ENCODE results near the gene OPN3.

The OPN3 gene

DNA sequence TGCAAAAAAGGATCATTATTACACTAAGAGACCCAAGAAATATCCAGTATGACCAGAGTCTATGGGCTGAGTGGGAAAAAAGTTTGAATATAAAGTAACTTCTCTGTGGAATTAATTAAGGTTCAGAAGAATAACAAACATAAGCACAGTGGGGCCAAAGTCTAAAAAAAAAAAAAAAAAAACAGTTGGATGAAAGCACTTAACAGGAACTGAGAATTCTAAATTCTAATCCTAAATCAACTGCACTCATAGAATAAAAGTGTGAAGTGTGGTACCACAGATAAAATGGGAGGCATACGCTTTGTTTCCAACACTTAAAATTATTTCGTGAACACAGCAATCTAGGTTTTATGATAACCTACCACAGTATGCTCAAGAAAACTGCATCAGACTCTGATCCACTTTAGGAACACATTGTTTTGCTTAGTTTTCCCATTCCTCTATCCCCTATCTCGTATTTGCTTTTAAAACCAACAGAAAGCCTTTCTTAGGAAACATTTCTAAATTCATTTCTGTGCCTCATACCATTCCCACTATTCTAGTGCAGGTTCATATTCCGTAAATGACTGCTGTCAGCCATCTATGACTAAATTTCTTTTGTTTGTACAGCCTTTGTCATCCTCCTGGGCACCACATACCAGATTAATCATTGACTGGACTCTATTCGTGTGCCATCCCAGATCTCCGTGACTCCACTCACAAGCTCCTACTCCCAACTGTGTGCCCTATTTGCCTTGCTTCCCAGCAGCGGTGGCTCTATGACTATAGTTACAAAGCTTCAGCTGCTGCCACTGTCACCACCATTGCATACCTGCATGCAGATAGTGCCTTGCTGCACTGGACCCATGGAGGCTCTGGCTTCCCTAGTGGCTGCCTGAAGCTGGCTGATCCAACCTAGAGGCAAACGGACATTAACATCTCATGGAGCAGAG, 24.9 kb downstream of the OPN3 start:
- no peak for DNase-seq

DNA sequence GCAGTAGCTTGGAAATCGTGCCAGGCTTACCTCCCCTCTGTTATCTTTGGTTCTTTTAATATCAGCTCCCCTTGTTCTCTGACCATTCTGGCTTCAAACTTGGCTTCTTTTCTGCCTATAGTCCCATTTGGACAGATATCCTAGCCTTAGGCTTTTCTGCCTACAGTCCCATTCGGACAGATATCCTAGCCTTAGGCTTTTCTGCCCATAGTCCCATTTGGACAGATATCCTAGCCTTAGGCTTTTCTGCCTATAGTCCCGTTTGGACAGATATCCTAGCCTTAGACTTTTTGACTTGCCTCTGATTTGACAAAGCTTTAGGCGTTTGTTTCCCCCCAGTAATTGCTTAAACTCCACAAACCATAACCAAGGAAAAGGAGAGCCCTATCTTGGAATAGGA, 25.6 kb downstream of the OPN3 start:
- no peak for DNase-seq

DNA sequence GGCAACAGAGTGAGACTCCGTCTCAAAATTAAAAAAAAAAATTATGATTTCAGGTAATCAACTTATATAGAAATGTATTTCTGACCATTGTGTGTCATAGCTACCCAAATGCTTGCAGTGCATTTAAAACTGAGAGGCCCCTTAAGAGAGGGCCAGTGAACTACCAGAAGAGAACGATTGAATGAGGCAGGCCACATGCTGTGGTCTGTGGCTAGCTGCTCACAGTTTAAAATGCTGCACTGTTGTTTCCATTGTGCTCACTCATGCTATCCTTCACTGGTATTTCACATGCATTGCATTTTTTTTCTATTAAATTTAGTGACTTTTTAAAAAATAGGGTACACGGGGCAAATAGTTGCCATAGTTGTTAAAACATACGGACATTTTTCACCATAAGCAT, 26.0 kb downstream of the OPN3 start:
- no peak for DNase-seq

DNA sequence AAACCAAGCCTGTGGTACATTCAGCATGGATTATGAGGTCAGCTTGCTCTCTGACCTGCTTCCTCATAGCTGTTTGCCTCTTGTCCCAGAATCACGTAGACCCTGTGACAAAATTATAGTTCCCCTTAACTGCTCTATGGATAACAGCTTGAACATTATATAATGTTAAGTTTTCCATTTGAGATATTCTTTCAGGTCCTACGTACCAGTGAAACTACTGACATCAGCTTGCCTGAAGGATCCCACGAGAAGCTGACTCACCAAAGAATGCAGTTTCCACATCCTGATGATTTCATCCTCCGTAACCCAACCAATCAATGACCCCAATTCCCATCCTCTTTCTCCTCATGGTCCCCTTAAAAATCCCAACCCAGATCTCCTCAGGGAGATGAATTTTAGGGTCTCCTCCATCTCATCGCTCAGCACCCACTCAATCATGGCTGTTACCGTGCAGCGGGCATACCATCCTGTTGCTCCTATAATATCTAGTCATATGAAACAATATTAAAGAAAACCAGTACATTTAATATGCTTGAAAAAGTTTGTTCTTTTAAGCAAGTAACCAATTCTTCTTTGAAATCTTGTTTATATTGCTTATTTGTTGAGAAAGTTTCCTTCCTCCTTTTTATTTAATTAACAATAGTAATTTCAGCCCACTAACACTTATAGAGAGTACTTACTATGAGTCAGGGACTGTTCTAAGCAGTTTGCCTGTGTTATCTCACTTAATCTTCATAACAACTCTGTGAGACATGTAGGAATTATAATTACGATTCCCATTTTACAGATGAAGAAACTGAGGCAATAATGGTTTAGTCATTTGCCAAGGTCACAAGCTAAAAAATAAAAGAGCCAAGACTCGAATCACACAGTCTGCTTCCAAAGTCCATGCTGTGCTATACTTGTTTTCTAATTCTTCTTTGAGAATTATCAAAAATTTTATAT, 27.4 kb downstream of the OPN3 start:
- no peak for DNase-seq

DNA sequence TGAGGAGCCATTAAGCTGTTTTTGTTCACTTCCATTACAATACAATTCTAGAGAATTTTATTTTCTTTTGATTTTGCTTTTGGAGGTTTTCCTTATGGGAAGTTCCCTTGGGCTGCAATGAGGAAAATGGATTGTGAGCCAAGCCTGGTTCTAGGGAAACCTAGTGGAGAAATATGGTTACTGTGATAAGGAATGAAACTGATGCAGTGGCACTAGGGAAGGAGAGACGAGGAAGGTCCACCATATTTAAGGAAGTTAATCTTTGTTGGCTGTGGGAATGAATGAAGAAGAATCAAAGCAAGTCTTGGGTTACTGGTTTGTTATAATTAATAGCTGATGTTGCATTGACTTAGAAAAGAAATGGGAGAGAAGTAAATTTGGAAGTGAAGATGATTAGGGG, 28.4 kb downstream of the OPN3 start:
- DNase-seq, result no peak

DNA sequence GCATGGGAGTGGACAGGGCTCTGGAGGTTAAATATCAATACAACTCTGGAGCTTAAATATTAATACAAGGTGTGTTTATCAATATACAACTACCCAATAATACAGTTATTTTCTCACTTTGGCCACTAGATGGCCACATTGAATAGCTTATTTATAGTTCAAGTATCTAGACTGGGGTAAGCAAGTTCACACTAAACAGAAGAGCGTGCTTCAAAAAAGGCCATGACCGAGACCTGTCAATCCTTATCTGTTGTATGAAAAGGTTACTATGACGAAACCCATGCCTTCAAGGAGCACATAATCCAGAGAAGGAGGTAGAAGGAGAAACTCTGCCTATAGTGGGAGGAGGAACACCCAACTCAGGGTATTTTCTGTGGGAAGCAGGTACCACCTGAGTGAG, 29.1 kb downstream of the OPN3 start:
- no peak for DNase-seq

DNA sequence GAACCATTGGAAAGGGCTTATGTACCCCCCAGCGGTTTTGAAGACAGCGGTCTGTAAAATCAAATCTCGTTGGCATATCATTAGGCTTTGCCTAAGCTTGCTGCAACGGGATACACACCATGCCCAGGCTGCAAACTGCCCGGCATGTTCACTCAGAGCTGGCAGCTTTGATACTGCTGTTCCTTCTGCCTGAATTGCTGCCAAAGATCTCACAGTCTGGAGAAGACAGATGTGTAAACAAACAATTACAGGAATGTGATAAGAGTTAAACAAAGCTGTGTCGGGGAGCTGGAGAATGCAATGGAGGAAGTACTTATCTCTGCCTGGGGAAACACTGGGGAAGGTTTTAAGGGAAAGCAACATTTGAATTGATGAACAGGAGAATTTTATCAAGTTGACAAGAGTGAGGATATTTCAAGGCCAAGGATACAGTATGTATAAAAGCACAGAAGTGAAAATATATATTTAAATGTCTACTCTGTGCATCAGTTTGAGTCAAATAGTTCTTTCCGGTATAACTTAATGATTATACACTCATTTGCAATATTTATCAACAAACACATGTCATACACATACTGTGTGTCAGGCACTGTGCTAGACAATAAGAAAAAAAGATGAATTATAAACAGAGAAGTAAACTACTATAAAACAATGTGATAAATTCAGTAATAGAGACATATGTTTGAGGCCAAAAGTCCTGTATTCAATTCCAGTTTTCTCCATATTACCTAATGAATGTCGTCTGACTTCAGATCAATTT, 29.9 kb downstream of the OPN3 start:
- DNase-seq, result no peak

DNA sequence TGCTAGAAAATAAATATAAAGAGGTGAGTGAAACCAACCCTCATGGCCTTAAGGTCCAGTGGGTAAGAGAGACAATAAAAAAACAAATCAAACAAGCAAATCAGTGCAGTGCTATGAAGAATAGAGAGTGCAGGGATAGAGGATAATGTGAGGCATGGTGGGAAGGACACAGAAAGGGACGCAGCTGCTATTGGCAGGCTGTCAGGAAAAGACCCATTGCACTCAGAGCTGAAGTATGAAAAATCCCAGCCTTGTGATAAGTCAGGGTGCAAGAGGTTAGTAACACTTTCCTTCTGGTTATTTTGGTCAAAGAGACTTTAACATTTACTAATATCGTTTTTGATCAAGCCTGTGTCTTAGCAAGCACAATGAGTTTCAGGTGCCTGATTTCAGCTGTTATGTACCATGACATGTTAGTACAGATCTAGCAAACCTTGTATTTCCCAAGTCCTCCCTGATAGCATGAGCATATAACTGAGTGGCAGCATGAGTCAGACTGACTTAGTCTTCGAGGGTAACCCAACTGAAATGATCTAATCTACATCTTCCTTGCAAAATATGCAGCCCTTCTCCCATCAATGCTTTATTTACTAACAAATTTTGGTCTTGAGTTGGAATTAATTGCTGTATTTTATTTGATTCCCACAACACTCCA, 31.7 kb downstream of the OPN3 start:
- no peak for DNase-seq

DNA sequence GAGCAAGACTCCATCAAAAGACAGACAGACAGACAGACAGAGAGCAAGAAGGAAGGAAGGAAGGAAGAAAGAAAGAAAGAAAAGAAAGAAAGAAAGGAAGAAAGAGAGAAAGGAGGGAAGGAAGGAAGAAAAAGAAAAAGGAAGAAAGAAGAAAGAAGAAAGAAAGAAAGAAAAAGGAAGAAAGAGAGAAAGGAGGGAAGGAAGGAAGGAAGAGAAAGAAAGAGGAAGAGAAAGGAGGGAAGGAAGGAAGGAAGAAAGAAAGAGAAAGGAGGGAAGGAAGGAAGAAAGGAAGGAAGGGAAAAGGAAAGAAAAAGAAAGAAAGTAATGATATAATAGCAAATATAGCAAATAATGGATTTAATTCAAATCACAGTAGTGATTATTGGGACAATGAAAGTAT, 32.7 kb downstream of the OPN3 start:
- DNase-seq, result no peak

DNA sequence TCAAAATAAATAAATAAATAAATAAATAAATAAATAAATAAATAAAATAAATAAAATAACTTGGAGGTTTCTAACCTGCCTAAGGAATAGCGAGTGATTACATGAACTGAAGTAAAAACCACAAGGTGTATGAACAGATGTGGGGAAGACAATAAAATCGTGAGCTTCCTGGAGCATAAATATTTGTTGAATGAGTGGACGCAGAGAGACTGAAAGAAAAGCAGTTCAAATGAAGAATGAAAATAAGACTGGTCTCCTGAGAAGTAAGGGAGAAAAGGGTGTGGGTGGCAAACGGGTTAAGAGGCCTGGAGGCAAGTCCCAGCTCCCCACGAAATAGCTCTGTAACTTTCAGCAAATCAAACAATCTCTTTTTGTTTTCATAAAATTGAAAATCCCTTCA, 33.6 kb downstream of the OPN3 start:
- no peak for DNase-seq

DNA sequence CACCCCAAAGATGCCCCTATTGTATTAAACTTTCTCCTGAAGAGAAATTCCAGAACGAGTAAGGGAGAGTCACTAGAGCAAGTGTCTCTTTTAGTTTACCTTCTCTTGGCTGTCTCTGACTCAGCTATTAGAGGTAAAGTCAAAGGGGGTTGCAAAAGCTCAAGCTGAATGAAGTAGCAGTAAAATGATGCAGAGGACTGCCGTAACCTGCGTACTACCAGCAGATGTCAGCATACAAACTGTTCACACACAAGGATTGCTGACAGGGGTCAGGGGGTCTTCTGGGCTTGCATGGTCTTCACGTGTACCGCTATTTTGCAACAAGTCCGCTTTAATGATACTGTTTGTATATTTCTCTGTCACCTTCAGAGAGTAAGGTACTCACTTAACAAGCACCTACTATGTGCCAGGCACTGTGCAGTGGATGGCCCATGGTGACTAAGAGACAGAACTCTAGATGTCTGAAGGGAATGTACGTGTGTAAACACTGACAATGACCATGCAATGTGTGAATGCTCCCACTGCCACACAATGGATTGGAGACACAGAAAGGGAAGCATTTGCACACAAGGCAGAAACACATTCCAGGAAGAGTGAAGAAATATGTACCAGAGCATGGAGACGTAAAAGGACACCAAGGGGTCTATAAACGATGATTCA, 34.9 kb downstream of the OPN3 start:
- no peak for DNase-seq

DNA sequence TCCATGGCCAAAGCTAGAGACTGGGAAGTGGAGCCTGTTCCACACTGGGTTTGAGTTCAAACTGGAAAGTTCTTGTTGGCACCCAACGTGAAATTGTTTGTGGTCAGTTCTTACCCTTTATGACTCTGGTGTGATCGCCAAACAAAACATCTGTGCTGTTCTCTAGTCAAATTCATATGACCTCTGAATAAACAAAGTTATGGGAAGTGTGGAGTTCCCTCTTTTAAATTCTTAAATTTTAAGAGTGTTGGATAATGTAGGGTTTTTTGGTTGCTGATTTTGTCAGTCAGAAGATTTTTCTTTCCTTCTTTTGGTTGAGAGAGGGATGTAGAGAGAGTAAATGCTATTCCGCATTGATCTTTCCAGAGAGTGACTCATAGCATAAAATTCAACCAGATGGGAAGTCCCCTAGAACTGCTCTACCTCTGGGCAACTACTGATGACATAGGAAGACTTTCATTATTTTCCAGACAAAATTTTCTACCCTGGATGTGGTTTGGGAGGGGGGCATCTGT, 36.4 kb downstream of the OPN3 start:
- DNase-seq, result no peak

DNA sequence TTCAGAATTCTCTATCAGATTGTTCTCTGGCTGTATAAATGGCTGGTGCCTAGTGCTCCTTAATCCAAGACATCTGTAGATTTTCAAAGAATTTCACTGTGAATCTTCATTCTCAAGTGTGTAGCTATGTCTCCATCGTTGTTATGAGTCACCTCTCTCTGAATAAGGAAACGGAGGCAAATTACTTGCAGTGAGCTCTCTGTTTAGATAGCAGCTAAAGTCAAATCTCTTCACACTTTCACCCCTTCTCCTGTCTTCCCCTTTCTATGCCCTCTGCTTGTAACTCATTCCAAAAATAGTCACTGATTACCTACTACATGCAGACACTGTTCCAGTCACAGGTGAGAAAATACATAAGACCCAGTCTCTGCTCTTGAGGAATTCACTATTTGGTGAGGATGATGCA, 39.7 kb downstream of the OPN3 start:
- DNase-seq, result no peak

DNA sequence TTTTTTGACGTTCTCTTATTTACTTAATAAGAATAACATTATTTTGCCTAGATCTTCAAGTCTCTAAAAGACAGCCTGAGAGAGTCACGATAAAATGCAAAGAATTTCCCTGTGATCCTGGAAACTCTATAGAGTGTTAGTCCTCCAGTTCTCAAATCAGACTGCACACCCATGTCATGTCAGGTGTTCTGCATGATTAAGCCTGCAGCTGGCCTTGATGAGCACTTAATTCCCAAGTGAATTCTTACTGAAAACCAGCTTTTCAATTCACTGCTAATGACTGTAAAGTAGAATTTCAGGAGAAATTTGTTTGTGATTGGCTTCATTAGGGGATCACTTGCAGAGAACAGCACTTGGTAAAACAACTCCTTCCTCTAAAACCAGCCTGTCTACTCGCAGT, 41.9 kb downstream of the OPN3 start:
- no peak for DNase-seq

DNA sequence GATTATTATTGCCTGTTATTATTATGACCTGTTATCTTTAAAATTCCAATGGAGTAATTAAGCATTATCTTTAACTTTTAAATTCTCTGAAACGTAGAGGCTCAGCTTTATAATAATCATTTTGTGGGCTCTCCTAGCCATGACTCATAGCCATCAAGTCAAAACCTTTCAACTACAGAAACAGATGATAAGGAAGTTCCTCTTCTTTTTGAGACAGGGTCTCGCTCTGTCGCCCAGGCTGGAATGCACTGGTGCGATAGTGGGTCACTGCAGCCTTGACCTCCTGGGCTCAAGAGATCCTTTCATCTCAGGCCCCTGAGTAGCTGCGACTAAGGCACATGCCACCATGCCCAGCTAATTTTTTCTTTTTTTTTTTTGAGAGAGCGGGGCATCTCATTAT, 43.5 kb downstream of the OPN3 start:
- DNase-seq, result no peak

DNA sequence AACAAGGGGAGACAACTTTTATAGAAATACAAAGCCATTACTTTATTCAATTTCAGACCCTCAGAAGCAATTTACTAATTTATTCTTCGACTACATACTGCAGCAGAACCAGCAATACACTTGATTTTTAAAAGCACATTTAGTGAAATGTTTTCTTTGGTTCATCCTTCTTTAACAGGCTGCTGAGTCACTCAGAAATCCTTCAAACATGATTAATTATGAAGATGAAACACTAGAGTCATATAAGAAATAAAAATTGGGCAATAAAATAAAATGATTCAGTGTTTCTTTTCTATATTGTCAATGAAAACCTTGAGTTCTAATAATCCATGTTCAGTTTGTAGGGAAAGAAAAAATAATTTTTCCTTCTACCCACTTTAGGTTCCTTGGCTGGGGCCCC, 47.0 kb downstream of the OPN3 start:
- DNase-seq, result no peak

DNA sequence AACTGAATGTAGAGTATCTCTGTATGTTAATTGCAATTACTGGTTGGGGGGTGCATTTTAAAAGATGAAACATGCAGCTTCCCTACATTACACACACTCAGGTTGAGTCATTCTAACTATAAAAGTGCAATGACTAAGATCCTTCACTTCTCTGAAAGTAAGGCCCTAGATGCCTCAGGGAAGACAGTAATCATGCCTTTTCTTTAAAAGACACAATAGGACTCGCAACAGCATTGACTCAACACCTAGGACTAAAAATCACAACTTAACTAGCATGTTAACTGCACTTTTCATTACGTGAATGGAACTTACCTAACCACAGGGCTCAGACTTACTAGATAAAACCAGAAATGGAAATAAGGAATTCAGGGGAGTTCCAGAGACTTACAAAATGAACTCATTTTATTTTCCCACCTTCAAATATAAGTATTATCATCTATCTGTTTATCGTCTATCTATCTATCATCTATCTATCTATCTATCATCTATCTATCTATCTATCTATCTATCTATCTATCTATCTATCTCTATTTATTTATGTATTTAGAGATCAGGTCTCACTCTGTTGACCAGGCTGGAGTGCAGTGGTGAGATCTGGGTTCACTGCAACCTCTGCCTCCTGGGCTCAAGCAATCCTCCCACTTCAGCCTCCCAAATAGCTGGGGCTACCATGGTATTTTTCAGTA, 47.8 kb downstream of the OPN3 start:
- DNase-seq, result no peak

DNA sequence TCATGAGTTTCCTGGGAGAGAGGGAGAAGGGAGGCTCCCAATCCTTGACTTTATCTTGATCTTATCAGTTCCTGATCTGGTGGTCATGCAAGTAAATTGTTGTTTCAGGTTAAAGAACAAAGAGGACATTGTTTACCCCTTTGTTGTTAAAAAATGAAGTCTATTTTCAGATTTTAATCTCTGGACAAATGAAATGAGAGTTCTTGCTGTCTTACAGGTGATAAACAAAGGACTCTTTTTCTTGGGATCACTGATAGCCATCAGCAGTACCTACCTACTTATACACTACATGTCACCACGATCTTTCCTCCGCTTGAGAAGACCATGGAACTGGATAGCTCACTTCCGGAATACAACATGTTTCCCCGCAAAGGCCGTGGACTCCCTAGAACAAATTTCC, 48.4 kb downstream of the OPN3 start:
- DNase-seq, result no peak

DNA sequence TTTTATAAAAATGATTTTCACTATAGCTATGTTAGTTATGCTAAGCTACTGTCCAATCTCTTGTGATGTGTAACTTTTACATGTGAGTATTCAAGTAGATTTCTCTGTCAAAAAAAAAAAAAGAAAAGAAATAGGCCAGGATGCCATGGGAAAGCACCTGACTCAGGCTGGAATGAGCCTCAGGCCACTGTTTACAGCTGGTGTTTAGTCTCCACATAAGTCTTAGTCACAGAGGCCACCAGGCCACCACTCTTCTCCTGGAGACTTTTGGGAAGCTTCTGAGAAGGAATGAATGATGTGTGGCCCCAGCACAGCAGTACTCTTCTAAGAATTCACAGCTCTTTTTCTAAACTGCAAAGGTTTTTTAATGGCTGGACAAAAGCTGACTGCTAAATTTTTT, 48.9 kb downstream of the OPN3 start:
- DNase-seq, result no peak

DNA sequence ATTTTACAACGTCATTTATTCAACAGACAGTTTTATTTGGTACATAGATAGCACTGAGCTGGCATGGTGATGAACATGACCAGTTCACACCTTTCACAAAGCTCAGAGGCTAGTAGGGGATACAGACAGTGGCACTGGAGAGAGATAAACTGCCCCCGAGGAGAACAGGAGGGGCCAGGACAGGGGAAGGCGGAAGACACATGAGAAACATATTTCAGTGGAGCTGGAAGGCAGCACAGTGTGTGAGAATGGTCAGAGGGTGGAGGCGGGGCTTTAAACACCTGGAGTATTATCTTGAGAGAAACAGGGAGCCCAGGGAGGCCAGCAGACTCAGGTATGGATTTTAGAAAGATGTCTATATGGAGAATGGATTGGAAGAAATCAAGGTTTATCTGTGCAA, 49.5 kb downstream of the OPN3 start:
- DNase-seq, result no peak

DNA sequence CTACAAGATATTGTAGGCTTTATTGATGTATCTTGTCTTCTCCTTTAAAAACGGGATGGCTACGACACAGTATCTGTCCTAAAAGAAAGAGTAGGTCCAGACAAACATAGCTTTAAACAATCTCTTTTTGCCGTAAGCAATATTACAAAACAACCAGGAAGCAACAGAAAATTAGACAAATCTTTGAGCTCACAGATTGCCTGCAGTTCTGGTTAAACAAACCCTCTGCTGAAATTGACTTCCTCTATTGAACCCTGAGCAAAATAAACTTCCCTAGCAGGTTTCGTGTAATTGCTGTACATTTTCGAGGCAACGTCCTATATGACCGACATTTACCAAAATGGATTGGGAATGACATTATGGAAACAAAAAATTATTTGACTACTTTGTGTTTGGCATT, 50.6 kb downstream of the OPN3 start:
- DNase-seq, result no peak
